RPMI7951 (cell line): Measurements from ENCODE around the gene PAM. TPM values are rescaled to one million over a fixed set of nuclear protein-coding genes. Genes with fewer than 3 reads are reported as not detected.
A peak's percentile ranks its signal among the peaks of the same experiment; 100 is the strongest.
"Not testable (repeated sequence)": the region's sequence is repeated elsewhere in the genome, so short reads cannot be mapped to it uniquely, and the experiment has no call there.

Source experiments
- DNase-seq: peaks from one replicate; pipeline ENCODE4 v3.0.0-alpha.2; 2012; ENCODE audit warnings: low read depth
- total RNA-seq: library from RNA; depleted of rRNA; stranded (reverse); fragments of >200 nt; shearing (Covaris generic); gene quantifications from 2 replicates; pipeline ENCODE4 v1.2.3, GENCODE V29; 2014

The PAM gene
- total RNA-seq, 1 experiment from 2014 or later, result 216 TPM

DNA sequence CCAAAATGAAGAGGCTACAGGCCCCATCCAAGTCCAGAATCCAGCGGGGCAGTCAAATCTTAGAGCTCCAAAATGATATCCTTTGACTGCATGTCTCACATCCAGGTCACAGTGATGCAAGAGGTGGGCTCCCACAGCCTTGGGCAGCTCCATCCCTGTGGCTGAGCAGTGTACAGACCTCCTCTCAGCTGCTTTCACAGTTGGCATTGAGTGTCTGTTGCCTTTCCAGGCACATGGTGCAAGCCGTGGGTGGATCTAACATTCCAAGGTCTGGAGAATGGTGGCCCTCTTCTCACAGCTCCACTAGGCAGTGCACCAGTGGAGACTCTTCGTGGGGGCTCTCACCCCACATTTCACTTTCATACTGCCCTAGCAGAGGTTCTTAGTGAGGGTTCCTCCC is 244.1 kb downstream of the PAM start:
- no peak for DNase-seq

DNA sequence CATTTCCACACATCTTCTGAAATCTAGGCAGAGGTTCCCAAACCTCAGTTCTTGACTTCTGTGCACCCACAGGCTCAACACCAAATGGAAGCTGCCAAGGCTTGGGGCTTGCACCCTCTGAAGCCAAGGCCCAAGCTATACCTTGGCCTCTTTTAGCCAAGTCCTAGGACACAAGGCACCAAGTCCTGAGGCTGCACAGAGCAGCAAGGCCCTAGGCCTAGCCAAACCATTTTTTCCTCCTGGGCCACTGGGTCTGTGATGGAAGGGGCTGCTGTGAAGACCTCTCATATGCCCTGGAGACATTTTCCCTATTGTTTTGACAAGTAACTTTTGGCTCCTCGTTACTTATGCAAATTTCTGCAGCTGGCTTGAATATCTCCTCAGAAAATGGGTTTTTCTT is 244.5 kb downstream of the PAM start:
- not testable (repeated sequence) for DNase-seq

DNA sequence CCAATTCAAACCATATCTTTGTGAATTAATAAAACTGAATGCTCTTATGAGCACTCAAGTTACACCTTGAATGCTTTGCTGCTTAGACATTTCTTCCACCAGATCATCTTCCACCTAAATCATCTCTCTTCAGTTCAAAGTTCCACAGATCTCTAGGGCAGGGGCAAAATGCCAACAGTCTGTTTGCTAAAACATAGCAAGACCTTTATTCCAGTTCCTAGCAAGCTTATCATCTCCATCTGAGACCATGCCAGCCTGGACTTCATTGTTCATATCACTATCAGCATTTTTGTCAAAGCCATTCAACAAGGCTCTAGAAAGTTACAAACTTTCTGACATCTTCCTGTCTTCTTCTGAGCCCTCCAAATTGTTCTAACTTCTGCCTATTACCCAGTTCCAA is 245.0 kb downstream of the PAM start:
- DNase-seq, result no peak

DNA sequence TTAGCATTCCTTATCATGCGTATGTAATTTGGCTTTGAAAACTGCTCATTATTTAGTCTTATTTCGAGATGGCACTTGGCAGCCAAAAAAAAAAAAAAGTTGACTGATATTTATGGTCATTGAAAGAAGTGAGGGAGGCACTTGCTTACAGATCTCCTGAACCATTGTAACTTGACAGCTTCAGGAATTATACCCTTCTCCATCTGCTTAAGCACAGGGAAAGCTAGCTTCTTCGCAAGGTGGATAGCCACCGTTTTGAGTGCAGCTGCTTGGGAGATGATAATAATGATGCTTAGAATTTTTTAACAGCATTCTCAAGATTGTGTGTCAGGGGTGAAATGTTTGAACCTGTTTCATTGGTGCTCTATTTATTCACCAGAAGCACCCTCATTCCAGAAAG is 248.8 kb downstream of the PAM start:
- DNase-seq, result no peak

DNA sequence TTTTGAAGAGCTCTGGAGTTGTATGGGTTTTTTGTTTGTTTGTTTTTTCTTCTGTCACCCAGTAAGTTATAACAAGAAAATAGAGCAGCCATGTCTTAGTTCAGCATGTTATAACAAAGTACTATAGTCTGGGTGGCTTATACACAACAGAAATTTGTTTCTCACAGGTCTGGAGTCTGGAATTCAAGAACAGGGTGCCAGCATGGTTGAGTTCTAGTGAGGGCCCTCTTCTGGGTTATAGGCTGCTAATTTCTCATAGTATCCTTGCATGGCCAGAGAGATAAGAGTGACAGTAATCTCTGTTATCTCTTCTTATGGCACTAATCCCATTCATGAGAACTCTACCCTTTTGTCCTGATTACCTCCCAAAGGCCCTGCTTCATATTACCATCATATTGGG is 250.2 kb downstream of the PAM start:
- no peak for DNase-seq

DNA sequence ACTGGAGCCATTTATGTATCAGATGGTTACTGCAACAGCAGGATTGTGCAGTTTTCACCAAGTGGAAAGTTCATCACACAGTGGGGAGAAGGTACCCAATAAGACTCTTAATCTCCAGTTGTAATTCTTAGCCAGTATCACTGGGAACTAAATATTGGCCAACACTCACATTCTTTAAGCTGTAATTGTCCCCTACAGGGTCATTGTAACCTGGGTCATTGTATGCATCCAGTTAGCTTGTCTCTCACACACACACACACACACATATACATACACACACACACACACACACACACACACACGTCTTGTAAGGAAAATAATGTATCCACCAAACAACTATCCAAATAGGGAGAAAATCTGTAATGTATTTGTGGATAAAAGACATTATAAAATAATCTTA is 251.8 kb downstream of the PAM start:
- no peak for DNase-seq

DNA sequence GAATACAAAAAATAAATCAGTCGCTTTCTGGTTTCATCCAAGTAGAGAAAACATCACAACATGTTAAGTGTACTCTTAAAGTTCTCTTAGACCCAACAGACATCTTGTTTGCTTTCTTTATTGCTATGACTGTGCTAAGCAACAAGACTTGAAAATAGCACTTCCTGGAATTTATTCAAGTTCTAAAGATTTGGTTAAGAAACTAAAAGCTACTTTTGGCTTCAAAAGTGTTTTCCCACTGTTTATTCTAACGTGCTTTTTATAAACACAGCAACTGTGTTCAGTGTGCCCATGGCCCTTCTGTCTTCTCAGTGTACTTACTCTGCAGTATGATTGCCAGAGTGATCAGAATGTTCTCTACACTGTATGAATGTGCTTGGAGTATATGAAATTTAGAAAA is 255.1 kb downstream of the PAM start:
- DNase-seq, result no peak

DNA sequence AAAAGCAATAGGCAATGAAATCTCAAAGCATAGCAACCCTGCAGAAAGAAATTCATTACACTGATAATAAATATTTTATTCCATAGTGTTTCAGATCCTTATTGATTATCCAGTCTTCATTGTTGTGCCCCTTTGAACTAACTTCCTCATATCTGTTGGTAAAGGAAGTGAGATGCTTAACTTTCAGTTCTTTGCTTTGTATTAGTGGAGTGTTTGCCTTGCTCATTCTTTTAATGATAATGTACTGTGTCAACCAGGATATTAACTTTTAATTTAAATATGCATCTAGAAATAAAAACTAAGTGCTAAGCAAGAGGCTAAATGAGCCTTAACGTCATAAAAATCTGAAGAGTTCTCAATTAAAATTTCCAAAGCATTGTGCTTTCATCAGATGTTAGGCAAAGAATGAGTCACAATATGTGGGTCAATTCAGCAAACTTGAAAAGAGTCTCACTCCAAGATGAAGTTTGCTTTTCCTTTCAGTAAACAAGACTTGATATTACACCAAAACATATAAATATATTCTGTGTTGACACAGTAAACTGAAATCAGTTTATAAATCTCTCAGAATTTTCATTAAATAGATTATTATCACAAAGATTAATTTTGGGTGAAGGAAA is 258.9 kb downstream of the PAM start:
- DNase-seq, result no peak

DNA sequence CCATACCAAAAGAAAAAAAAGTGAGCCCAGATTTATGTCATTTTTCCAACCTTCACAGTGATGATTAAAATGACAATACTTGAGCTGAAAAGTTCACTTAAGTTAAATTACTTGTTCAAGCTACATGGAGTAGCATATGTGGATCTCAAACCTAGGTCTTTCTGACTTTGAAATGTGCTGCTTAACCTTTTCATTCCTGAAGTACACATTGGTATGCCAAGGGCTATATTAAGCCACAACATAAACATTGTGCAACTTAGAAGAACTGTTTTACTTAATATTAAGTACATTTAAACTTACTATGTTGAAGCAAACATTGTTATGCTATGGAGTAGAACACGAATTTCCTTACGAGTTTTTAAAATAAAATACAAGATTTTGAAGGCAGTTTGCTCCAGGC is 259.9 kb downstream of the PAM start:
- no peak for DNase-seq

DNA sequence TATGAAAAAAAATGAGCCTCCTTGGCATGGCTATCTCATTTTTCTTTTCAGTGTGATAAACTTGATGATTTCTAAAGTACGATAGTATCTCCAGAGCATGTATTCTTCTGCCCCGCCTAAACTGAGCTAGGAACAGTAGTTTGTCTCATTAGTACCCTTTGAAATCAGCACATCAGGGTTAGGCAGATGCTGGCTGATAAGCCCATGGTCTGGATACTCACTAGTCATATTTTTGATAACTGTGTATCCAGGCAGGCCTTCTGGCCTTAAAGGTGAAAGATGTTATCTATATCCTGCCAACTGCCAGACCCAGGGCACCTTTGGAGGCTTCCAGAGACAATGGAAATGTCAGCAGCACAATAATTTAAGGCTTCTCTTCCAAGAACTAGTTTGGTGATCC is 261.1 kb downstream of the PAM start:
- DNase-seq, result no peak

DNA sequence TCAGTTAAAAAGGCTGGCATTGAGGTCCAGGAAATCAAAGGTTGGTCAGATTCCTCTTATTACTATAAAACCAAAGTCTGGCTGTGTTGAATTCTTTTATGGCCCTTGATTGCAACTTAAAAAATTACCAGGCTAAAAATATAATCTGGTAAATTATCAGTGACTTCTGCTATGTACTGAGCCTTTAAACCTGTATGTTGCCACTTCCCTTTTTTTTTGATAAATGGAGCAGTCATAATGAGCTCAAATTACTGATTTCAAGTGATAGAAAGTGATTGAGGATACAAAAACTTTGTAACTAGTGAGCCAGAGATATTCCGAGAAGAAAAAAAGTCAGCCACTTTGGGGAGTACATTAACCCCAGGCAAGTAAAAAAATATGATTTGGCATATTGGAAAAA is 264.7 kb downstream of the PAM start:
- no peak for DNase-seq

DNA sequence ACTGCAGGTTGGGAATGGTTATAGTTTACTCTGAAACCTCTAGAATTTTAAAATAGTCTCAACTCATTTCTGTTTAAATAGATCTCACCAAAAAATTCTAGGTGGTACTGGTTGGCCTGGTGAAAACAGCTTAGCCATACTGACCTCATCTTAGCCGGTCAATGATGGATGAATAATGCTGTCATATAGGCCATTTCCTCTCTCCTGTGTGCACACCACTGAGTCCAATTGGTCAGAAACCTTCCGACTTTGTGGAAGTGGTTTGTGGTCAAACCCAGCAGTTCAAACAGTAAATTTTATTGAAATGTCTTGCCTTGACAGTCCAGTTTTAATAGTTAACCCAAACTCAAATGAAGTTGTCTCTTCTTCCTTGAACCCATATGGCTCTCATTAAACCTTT is 266.2 kb downstream of the PAM start:
- peak; percentile 77 for DNase-seq

DNA sequence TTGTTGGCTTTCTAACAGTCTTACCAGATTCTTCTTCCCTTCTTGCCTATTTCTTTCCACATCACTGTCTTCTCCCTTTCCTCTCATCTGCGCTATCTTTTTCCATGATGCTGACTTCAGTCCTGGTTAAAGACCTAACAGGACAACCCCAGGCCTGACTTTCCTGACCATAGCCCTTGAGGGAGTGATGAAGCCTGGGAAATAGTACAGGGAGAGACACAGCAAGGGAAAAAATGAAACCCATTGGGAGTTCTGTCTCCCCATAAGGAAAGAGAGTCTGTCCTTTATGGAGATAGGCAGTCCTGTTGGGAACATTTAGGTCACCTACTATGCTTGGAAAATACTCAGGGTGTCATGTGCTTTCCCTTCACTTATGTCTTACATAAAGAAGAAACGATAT is 272.2 kb downstream of the PAM start:
- DNase-seq, result no peak

DNA sequence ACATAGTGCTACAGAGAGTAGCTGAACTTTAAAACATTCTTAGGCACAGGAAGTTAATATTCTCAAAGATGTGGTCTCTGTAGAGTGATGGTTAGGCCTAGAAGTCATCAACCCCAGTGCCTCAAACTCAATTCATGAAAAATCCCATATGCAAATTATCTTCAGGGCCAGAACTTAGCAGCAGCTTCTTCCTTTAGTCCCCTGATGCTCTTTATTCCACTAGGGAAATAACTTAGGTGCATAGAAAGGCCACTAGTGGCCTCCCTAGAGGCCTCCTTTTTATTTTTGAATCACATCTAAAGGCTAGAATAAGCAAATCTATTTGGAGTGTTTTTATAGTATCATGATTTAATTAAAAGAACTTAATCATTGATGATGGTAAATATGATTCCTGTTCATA is 276.5 kb downstream of the PAM start:
- DNase-seq, result no peak

DNA sequence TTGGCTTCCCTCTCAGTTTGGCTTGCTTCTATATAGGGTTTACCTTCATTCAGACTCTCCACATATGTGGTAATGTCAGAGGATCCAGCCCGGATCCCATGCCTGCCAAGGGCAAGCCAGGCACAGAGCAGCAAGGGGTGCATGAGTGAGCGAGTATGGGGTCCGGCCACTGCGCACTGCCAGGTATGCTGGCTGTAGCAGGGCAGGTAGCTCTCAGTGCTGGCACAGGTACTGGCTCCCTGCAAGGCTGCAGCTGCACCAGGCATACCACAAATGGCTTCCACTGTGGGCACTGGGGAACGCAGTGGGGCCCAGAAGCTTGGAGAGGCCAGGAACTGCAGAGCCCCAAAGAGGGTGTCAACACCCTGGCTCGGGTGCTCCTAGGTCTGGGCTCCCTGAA is 278.6 kb downstream of the PAM start:
- DNase-seq, result no peak

DNA sequence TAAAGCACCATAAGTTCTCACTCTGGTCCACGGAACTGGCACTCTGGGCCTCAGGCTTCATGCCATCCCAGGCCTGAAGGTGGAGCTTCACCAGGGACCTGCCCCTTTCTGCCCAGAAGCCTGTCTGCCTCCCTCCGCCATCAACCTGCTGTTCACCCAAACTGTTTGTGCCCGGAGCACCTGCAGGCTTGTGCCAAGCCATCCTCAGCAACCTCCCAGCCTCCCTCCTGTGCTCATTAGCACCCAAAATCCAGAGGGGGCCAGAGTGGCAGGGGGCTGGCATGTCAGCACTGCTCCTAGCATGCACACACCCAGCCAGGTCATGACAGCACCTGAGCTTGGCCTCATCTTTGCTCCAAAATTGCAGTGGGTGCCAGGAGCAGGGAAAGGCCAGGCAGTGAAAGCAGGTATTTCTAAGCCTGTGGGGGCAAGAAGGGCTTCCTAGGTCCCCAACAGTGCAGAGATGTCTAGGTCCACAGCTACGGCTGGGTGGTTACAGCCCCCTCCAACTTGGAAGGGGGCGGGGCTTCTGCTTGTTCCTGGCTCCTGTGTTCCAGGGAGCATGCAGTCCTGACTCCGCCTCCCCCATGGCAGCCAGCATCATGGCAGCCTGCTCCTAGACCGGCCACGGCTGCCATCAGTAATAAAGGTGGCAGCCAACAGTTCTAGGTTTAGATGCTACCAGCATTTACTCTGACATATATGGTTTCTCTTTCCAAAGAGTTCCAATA is 279.7 kb downstream of the PAM start:
- no peak for DNase-seq

DNA sequence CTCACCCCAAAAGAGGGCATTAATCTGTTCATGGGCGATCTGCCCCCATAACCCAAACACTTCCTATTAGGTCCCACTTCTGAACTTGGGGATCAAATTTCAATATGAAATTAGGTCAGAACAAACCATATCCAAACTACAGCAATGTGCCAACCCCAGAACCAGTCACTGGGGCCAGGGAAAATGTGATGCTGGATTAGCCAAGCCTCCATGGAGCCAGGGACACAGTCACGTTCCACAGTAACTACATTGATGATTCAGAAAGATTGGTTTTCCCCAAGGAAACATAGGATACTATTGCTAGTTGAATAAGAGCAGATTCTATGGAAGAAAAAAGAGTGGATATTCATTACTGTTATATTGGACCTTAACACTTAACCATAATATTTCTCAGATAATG is 280.6 kb downstream of the PAM start:
- DNase-seq, result no peak

DNA sequence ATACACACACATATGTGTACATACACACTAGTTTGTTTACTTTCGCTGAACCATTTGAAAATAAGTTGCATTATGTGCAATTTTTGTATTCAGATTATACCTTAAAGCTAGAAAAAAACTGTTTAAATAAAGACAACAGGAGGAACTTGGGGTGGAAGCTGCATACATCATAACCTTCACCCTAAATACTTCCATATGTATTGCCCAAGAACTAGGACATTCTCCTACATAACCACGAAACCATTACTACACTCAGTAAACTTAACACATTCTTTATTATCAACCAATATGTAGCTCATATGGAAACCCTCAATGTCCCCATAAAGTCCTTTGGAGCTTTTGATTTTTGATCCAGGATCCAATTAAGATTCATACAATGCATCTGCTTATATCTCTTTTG is 281.5 kb downstream of the PAM start:
- no peak for DNase-seq

DNA sequence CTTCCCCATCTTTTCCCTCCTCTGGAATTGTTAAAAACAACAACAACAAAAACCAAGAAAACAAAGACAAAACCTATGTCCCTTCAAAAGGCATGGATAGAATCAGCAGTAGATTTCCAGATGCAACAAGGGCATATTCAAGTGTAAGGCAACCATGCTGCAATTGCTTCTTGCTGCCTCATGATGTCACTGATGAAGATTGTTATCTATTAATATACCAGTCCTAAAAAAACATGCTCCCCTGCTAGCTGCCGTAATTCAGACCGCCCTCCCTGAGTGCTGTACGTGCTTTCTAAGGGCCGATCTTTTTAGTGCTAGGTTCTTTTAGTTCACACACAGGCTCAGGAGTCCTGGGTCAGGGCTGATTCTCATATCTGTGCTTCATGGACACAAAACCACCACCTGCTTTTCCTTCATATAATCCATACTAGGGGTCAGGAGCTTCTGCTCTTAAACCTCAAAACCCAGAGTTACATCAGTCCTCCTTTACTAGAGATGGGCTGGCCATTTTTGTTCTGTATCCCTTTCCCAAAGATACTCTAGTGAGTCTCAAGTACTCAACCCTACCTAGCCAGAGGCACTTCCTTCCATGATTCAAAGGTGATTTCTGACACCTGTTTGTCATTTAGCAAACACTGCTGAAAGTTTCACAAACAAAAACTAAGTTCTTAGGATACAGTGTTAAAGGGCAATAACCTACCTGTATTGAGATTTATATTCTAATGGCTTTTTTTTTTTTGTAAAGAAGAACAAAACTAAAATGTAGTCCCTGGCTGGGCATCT is 282.8 kb downstream of the PAM start:
- peak; percentile 26 for DNase-seq

DNA sequence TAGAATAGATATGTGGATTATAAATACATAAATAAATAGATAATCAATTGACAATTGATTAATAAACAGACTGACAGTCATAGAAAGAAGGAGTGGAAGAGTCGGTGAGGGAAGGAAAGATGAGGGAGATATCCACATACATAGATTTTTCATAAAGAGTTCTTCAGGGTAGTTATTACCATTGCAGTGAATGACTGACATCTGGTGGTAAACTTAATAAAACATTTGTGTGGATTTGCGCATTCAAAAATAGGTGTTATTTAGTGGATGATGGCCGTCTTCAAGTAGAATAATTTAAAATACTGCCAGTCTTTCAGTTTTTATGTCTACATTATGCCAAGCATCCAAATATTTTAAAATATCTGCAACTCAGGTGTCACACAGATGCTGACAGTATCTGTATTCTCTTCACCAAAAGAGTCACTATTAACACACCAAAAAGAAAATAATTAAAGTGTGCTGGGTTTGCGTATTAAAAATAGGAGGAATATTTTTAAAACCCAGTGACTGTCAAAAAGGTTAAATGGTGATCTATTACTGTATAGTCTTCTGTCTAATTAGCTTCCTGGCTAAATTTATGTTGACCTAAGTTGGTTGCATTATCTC is 286.1 kb downstream of the PAM start:
- DNase-seq, result peak; percentile 51

DNA sequence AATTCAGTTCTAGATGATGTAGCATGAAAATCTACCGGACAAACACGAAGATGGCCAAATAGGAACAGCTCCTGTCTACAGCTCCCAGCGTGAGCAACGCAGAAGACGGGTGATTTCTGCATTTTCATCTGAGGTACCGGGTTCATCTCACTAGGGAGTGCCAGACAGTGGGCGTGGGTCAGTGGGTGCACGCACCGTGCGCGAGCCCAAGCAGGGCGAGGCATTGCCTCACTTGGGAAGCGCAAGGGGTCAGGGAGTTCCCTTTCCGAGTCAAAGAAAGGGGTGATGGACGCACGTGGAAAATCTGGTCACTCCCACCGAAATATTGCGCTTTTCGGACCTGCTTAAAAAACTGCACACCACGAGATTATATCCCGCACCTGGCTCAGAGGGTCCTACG is 291.6 kb downstream of the PAM start:
- DNase-seq, result not testable (repeated sequence)
